Mesenchymal stem cell (in vitro differentiated cells and primary cell): ENCODE results near the gene CNKSR3.

Experiments used
- DNase-seq: peaks from one replicate; pipeline ENCODE4 v3.0.0-alpha.2; 2013
- H2AFZ ChIP-seq: one replicate; pipeline ENCODE4 v1.6.1; 2013; ENCODE audit warnings: low read depth, mild to moderate bottlenecking, control low read depth, inconsistent platforms, low read length, moderate library complexity
- H2AK5ac ChIP-seq: 2 replicates; pipeline ENCODE4 v1.6.1; 2013; ENCODE audit warnings: low read length, moderate library complexity, mild to moderate bottlenecking, inconsistent platforms; ENCODE audit not compliant: severe bottlenecking
- H2BK120ac ChIP-seq: one replicate; pipeline ENCODE4 v1.6.1; 2013; ENCODE audit warnings: low read depth, mild to moderate bottlenecking, inconsistent platforms, low read length, moderate library complexity
- H2BK12ac ChIP-seq, 2 experiments: one replicate each; pipeline ENCODE4 v1.6.1; 2013; ENCODE audit warnings: inconsistent platforms in 2 of 2, low read length in 2 of 2, mild to moderate bottlenecking in 2 of 2, moderate library complexity in 2 of 2, control low read depth in 1 of 2
- H2BK15ac ChIP-seq: one replicate; pipeline ENCODE4 v1.6.1; 2013; ENCODE audit warnings: mild to moderate bottlenecking, low read depth, inconsistent platforms; ENCODE audit not compliant: poor library complexity, severe bottlenecking
- H2BK5ac ChIP-seq: 2 replicates; pipeline ENCODE4 v1.6.1; 2013; ENCODE audit warnings: low read depth, mild to moderate bottlenecking, low read length, control low read depth, inconsistent platforms; ENCODE audit not compliant: poor library complexity, severe bottlenecking
- H3K14ac ChIP-seq, 2 experiments: one replicate each; pipeline ENCODE4 v1.6.1; 2013; ENCODE audit warnings: inconsistent platforms in 2 of 2, low read length in 2 of 2, control low read depth in 1 of 2, mild to moderate bottlenecking in 1 of 2, moderate library complexity in 1 of 2
- H3K18ac ChIP-seq, 2 experiments: one replicate each; pipeline ENCODE4 v1.6.1; 2013; ENCODE audit warnings: inconsistent platforms in 2 of 2, low read length in 2 of 2, control low read depth in 1 of 2, low read depth in 1 of 2, mild to moderate bottlenecking in 1 of 2
- H3K23ac ChIP-seq, 2 experiments: one replicate each; pipeline ENCODE4 v1.6.1; 2013; ENCODE audit warnings: inconsistent platforms in 2 of 2, low read length in 2 of 2, mild to moderate bottlenecking in 2 of 2, moderate library complexity in 2 of 2, control low read depth in 1 of 2
- H3K27ac ChIP-seq: 2 replicates; pipeline ENCODE4 v1.5.1; 2013; ENCODE audit warnings: mild to moderate bottlenecking, moderate library complexity, low read length, control low read depth, inconsistent platforms; ENCODE audit not compliant: poor library complexity, severe bottlenecking
- H3K27me3 ChIP-seq, 2 experiments: 2 replicates each; pipeline versions ENCODE4 v1.6.1 to v1.7.0; 2013; ENCODE audit warnings: low read length in 2 of 2, mild to moderate bottlenecking in 2 of 2, moderate library complexity in 2 of 2, control low read depth in 1 of 2, inconsistent platforms in 1 of 2; ENCODE audit not compliant: control insufficient read depth in 1 of 2, insufficient read depth in 1 of 2
- H3K36me3 ChIP-seq, 2 experiments: 2 replicates each; pipeline versions ENCODE4 v1.6.1 to v1.7.0; 2013; ENCODE audit warnings: low read length in 2 of 2, control low read depth in 1 of 2, inconsistent platforms in 1 of 2, low read depth in 1 of 2, mild to moderate bottlenecking in 1 of 2; ENCODE audit not compliant: insufficient read depth in 2 of 2, control insufficient read depth in 1 of 2
- H3K4ac ChIP-seq, 2 experiments: one replicate each; pipeline ENCODE4 v1.6.1; 2013; ENCODE audit warnings: inconsistent platforms in 2 of 2, low read length in 2 of 2, mild to moderate bottlenecking in 2 of 2, moderate library complexity in 2 of 2, control low read depth in 1 of 2, low read depth in 1 of 2
- H3K4me1 ChIP-seq: 2 replicates; pipeline ENCODE4 v1.6.1; 2013; ENCODE audit warnings: low read depth, low read length, control low read depth; ENCODE audit not compliant: control insufficient read depth, insufficient read depth
- H3K4me2 ChIP-seq: 2 replicates; pipeline ENCODE4 v1.6.1; 2013; ENCODE audit warnings: low read length, mild to moderate bottlenecking, inconsistent platforms; ENCODE audit not compliant: poor library complexity, severe bottlenecking
- H3K4me3 ChIP-seq, 2 experiments: 2 replicates each; pipeline versions ENCODE4 v1.5.1 to v1.7.0; 2013; ENCODE audit warnings: low read length in 2 of 2, mild to moderate bottlenecking in 2 of 2, control low read depth in 1 of 2, low read depth in 1 of 2; ENCODE audit not compliant: insufficient read depth in 1 of 2
- H3K79me1 ChIP-seq: replicated peaks from 2 replicates; pipeline ENCODE4 v1.6.1; 2013; ENCODE audit warnings: mild to moderate bottlenecking, control low read depth, low read length, inconsistent platforms; ENCODE audit not compliant: poor library complexity, severe bottlenecking
- H3K9ac ChIP-seq: 2 replicates; pipeline ENCODE4 v1.7.0; 2013; ENCODE audit warnings: mild to moderate bottlenecking, low read length, moderate library complexity
- H3K9me3 ChIP-seq: 2 replicates; pipeline ENCODE4 v1.7.0; 2013; ENCODE audit warnings: mild to moderate bottlenecking, low read length; ENCODE audit not compliant: control insufficient read depth
- H4K8ac ChIP-seq: one replicate; pipeline ENCODE4 v1.6.1; 2013; ENCODE audit warnings: inconsistent platforms, mild to moderate bottlenecking, low read length, moderate library complexity
- H4K91ac ChIP-seq: one replicate; pipeline ENCODE4 v1.6.1; 2013; ENCODE audit warnings: mild to moderate bottlenecking, low read length, inconsistent platforms
- WGBS: methylation state at CpG from one replicate; pipeline ENCODE4 v1.1.7; 2013; ENCODE audit warnings: mixed read lengths; 5-methylcytosine and 5-hydroxymethylcytosine counted together

Gene CNKSR3

GRCh38 chr6:154433477-154434241 lies 76.8 kb downstream of the CNKSR3 start:
- Histone ChIP-seq H3K79me1 (peaks cover 26% of the 10 kb centered on the region), H3K27ac (no peak overlapping the region), H3K36me3 (peaks cover 0 to 17% of the 10 kb centered on the region in 2 experiments), H3K18ac (no peak overlapping the region), H3K27me3 (no peaks in the 10 kb centered on the region), H2AFZ (no peak overlapping the region), H3K14ac (no peak overlapping the region), H3K9me3 (peaks cover 3% of the 10 kb centered on the region), H4K91ac (no peak overlapping the region), H3K4ac (no peak overlapping the region), H3K4me3 (no peak overlapping the region), H2BK15ac (no peak overlapping the region), H2BK12ac (no peak overlapping the region), H3K4me2 (no peak overlapping the region), H2BK120ac (no peak overlapping the region), H3K23ac (no peak overlapping the region), H3K9ac (no peak overlapping the region), H2AK5ac (no peak overlapping the region), H4K8ac (no peak overlapping the region), H3K4me1 (peaks cover 9% of the 10 kb centered on the region), H2BK5ac (no peak overlapping the region)
- no peak for DNase-seq
- 91% methylated on average over 8 of the region's 8 CpGs for WGBS

DNA sequence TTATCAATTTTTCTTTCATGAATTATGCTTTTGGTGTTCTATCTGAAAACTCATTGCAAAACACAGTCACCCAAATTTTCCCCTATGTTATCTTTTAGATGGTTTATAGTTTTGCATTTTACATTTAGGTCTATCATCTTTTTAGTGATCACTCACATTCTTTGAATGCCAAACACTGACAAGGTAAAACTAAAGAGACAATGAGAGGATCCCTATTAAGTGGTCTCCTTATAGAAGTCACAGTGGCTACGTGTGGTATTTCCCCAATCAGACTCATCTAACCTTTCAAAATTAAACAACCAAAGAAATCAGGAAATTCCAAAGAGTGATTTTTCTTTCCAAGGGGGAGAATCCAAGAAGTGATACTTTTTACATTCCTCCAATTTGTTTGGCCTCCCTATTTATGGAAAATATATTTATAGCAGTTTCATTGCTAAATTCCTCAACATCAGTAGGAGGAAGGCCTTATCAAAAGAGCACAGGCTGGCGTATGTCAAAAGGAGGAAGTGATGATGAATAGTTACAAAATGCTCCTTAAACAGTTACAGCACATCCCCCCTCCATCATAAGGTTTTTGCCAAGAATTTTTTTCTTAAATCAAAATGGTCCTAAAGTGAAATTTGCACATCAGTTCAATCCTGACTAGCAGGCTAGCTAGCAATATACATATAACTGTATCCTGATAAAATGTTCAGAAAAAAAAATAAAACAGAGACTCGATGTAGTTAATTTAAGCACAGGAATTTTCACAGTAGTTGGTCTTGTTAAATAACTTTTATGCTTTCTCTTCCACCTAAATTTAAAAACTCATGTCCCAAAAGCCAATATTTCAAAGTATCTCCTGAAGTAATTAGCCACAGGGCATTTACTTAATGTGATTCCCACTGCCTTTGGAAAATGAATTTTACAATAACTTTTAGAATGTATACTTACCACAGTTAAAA lies 77.7 kb downstream of the CNKSR3 start:
- H3K4ac ChIP-seq = no peak overlapping the region
- peaks cover 24% of the 10 kb centered on the region for H3K79me1 ChIP-seq
- DNase-seq = no peak
- no peak overlapping the region for H3K14ac ChIP-seq
- no peaks in the 10 kb centered on the region for H3K27me3 ChIP-seq
- 55% methylated on average over 2 of the region's 3 CpGs for WGBS
- H3K36me3 ChIP-seq = peaks cover 0 to 17% of the 10 kb centered on the region in 2 experiments
- no peak overlapping the region for H2AK5ac ChIP-seq
- no peak overlapping the region for H2BK120ac ChIP-seq
- no peak overlapping the region for H3K4me2 ChIP-seq
- H3K9ac ChIP-seq = no peak overlapping the region
- no peak overlapping the region for H2BK12ac ChIP-seq
- no peak overlapping the region for H4K8ac ChIP-seq
- no peak overlapping the region for H3K27ac ChIP-seq
- peaks cover 3% of the 10 kb centered on the region for H3K9me3 ChIP-seq
- no peak overlapping the region for H2BK5ac ChIP-seq
- H3K4me1 ChIP-seq = peaks cover 11% of the 10 kb centered on the region
- no peak overlapping the region for H4K91ac ChIP-seq
- H2BK15ac ChIP-seq = no peak overlapping the region
- H3K18ac ChIP-seq = no peak overlapping the region
- no peak overlapping the region for H3K23ac ChIP-seq
- H2AFZ ChIP-seq = no peak overlapping the region
- no peak overlapping the region for H3K4me3 ChIP-seq

- no peak overlapping the region for H4K8ac ChIP-seq
- H3K4me3 ChIP-seq = no peak overlapping the region
- H4K91ac ChIP-seq = no peak overlapping the region
- no peak overlapping the region for H3K18ac ChIP-seq
- H3K4ac ChIP-seq = no peak overlapping the region
- no peak overlapping the region for H2BK120ac ChIP-seq
- H3K4me2 ChIP-seq = peak overlapping the region; percentile 2
- H2BK15ac ChIP-seq = no peak overlapping the region
- 100% methylated on average over 1 of the region's 1 CpG for WGBS
- H3K9ac ChIP-seq = no peak overlapping the region
- DNase-seq = no peak
- peaks cover 3% of the 10 kb centered on the region for H3K9me3 ChIP-seq
- no peak overlapping the region for H2BK5ac ChIP-seq
- no peak overlapping the region for H2AK5ac ChIP-seq
- no peaks in the 10 kb centered on the region for H3K27me3 ChIP-seq
- no peak overlapping the region for H3K14ac ChIP-seq
- peaks cover 8% of the 10 kb centered on the region for H3K4me1 ChIP-seq
- H3K27ac ChIP-seq = peak overlapping the region; percentile 59
- H2AFZ ChIP-seq = no peak overlapping the region
- no peak overlapping the region for H2BK12ac ChIP-seq
- H3K23ac ChIP-seq = no peak overlapping the region
- H3K79me1 ChIP-seq = peaks cover 20% of the 10 kb centered on the region
- H3K36me3 ChIP-seq = peaks cover 0 to 9% of the 10 kb centered on the region in 2 experiments
Observed at GRCh38 chr6:154430481-154430919, 80.0 kb downstream of the CNKSR3 start.

- H3K9me3 ChIP-seq = peaks cover 3% of the 10 kb centered on the region
- H3K23ac ChIP-seq = no peak overlapping the region
- WGBS = 95% methylated on average over 5 of the region's 5 CpGs
- no peak overlapping the region for H3K14ac ChIP-seq
- H3K4me3 ChIP-seq = no peak overlapping the region
- no peak overlapping the region for H3K4ac ChIP-seq
- H2BK5ac ChIP-seq = no peak overlapping the region
- no peak overlapping the region for H2BK120ac ChIP-seq
- H3K9ac ChIP-seq = no peak overlapping the region
- H2AFZ ChIP-seq = no peak overlapping the region
- peaks cover 18% of the 10 kb centered on the region for H3K79me1 ChIP-seq
- no peak overlapping the region for H3K4me2 ChIP-seq
- H3K36me3 ChIP-seq = peaks cover 0 to 4% of the 10 kb centered on the region in 2 experiments
- H2BK15ac ChIP-seq = no peak overlapping the region
- DNase-seq = no peak
- no peak overlapping the region for H4K91ac ChIP-seq
- peaks cover 5% of the 10 kb centered on the region for H3K4me1 ChIP-seq
- no peak overlapping the region for H4K8ac ChIP-seq
- H2AK5ac ChIP-seq = peak overlapping the region; percentile 64
- peak overlapping the region; percentile 16 for H3K27ac ChIP-seq
- H2BK12ac ChIP-seq = no peak overlapping the region
- H3K18ac ChIP-seq = no peak overlapping the region
- H3K27me3 ChIP-seq = no peaks in the 10 kb centered on the region
Observed at GRCh38 chr6:154429711-154430110, 80.8 kb downstream of the CNKSR3 start.
